Lung (tissue), 12 donors: Measurements from ENCODE around the gene CAND2. TPM values are rescaled to one million over a fixed set of nuclear protein-coding genes. Genes with fewer than 3 reads are reported as not detected.

Source experiments
- ATAC-seq: fragments of 200-7000 bp; cut with Tn5 transposase; one replicate; pipeline ENCODE4 v1.9.1; 2020; ENCODE audit warnings: moderate number of reproducible peaks; ENCODE audit not compliant: insufficient read depth, low FRiP score
- DNase-seq, 3 donors: peaks; one replicate each; pipeline ENCODE4 v3.0.0-alpha.2; 2013 to 2017
- H3K27ac ChIP-seq, 2 donors: one replicate each; pipeline ENCODE4 v1.5.1; 2013; ENCODE audit warnings: mild to moderate bottlenecking in 2 of 2, moderate library complexity in 2 of 2, control low read depth in 1 of 2, inconsistent platforms in 1 of 2, low read depth in 1 of 2, low read length in 1 of 2
- H3K27me3 ChIP-seq, 3 donors: one replicate each; pipeline ENCODE4 v1.5.1; 2013; ENCODE audit warnings: low read length in 2 of 3; ENCODE audit not compliant: control insufficient read depth in 3 of 3, insufficient read depth in 3 of 3
- H3K36me3 ChIP-seq, 4 donors: one replicate each; pipeline ENCODE4 v1.5.1; 2013; ENCODE audit warnings: low read length in 4 of 4, mild to moderate bottlenecking in 1 of 4, moderate library complexity in 1 of 4; ENCODE audit not compliant: control insufficient read depth in 4 of 4, insufficient read depth in 4 of 4
- H3K4me1 ChIP-seq, 5 donors: one replicate each; pipeline ENCODE4 v1.5.1; 2013; ENCODE audit warnings: low read length in 5 of 5, mild to moderate bottlenecking in 2 of 5, moderate library complexity in 1 of 5; ENCODE audit not compliant: control insufficient read depth in 5 of 5, insufficient read depth in 5 of 5
- H3K4me3 ChIP-seq: one replicate; pipeline ENCODE4 v1.5.1; 2013; ENCODE audit warnings: mild to moderate bottlenecking, control low read depth, moderate library complexity
- H3K9ac ChIP-seq, 2 donors: one replicate each; pipeline ENCODE4 v1.5.1; 2013; ENCODE audit warnings: low read length in 2 of 2, control low read depth in 1 of 2; ENCODE audit not compliant: insufficient read depth in 1 of 2
- H3K9me3 ChIP-seq, 4 donors: one replicate each; pipeline ENCODE4 v1.5.1; 2013; ENCODE audit warnings: low read length in 3 of 4, mild to moderate bottlenecking in 1 of 4, moderate library complexity in 1 of 4; ENCODE audit not compliant: control insufficient read depth in 4 of 4, insufficient read depth in 3 of 4
- CTCF ChIP-seq: IDR thresholded peaks from 2 replicates; pipeline ENCODE4 v1.5.1; 2012; ENCODE audit warnings: mild to moderate bottlenecking; ENCODE audit errors: control extremely low read depth, extremely low read depth
- WGBS, 2 donors: extraction: QIAGEN DNeasy Blood & Tissue Kit; methylation state at CpG; one replicate each; pipeline ENCODE4 v1.1.7; 2013; 5-methylcytosine and 5-hydroxymethylcytosine counted together
- polyA plus RNA-seq, 2 donors: library from polyadenylated mRNA; stranded (reverse); fragments of 200-250 nt; gene quantifications; one replicate each; pipeline ENCODE4 v1.2.1, GENCODE V29; 2013
- total RNA-seq, 2 donors: library from RNA; depleted of rRNA in 1 of 2; stranded (reverse); fragments of >200 nt in 1 of 2; gene quantifications; one replicate each; pipeline ENCODE4 v1.2.1, GENCODE V29; 2014 to 2021
- donor health status: control.
- donor health status: control.
- donor health status: Bipolar disorder and iron deficiency.
- donor health status: healthy.
- donor health status: DM: yes; HTN: yes; CAD: no.

CAND2 gene
- total and polyA plus RNA-seq, 4 donors, result 1.0 to 5.9 (median 3.6) TPM

GRCh38 chr3:12868039-12869034 lies 71.9 kb downstream of the CAND2 start:
- 19 to 27% methylated on average over 45 of the region's 45 CpGs for WGBS, 2 donors
- H3K36me3 ChIP-seq, result no peaks in the 10 kb centered on the region
- peaks cover 0 to 4% (median 3%) of the 10 kb centered on the region in 3 donors for H3K27me3 ChIP-seq
- H3K4me3 ChIP-seq, result no peak overlapping the region
- no peak overlapping the region for H3K9ac ChIP-seq
- peaks cover 0 to 9% (median 0%) of the 10 kb centered on the region in 5 donors for H3K4me1 ChIP-seq
- TF ChIP-seq CTCF, result peak; percentile 96
- DNase-seq, result peak; percentile 87 to 90 (median 90)
- H3K27ac ChIP-seq, result no peak overlapping the region
- H3K9me3 ChIP-seq, result peaks cover 0 to 7% (median 0%) of the 10 kb centered on the region in 4 donors
- peak; percentile 94 for ATAC-seq

GRCh38 chr3:12869035-12869621 lies 72.6 kb downstream of the CAND2 start:
- H3K4me1 ChIP-seq, result peaks cover 0 to 9% (median 0%) of the 10 kb centered on the region in 5 donors
- no peak for TF ChIP-seq CTCF
- peaks cover 0 to 4% (median 3%) of the 10 kb centered on the region in 3 donors for H3K27me3 ChIP-seq
- no peaks in the 10 kb centered on the region for H3K36me3 ChIP-seq
- ATAC-seq (peak; percentile 51), DNase-seq (peak; percentile 19 to 54 (median 25))
- H3K4me3 ChIP-seq, result no peak overlapping the region
- no peak overlapping the region for H3K27ac ChIP-seq
- WGBS, 2 donors, result 14 to 18% methylated on average over 21 to 28 of the region's 28 CpGs
- H3K9ac ChIP-seq, result no peak overlapping the region
- peaks cover 0 to 7% (median 0%) of the 10 kb centered on the region in 4 donors for H3K9me3 ChIP-seq

- no peaks in the 10 kb centered on the region for H3K36me3 ChIP-seq
- H3K9me3 ChIP-seq, result peaks cover 0 to 2% (median 0%) of the 10 kb centered on the region in 4 donors
- DNase-seq (no peak), ATAC-seq (no peak)
- H3K27me3 ChIP-seq, result peaks cover 0 to 4% (median 3%) of the 10 kb centered on the region in 3 donors
- no peak overlapping the region for H3K27ac ChIP-seq
- peaks cover 0 to 9% (median 0%) of the 10 kb centered on the region in 5 donors for H3K4me1 ChIP-seq
- H3K4me3 ChIP-seq, result no peak overlapping the region
- no peak overlapping the region for H3K9ac ChIP-seq
- no peak for TF ChIP-seq CTCF
- WGBS, 2 donors, result 56 to 65% methylated on average over 9 of the region's 9 CpGs
These were observed 74.5 kb downstream of the CAND2 start for GRCh38 chr3:12870942-12871341.
